ENCODE results near the gene ERFL. TPM values are rescaled to one million over a fixed set of nuclear protein-coding genes. Genes with fewer than 3 reads are reported as not detected.
A peak's percentile ranks its signal among the peaks of the same experiment; 100 is the strongest.

Gene ERFL
- total RNA-seq, 1 experiment from 2014 or later, result 0.79 TPM

DNA sequence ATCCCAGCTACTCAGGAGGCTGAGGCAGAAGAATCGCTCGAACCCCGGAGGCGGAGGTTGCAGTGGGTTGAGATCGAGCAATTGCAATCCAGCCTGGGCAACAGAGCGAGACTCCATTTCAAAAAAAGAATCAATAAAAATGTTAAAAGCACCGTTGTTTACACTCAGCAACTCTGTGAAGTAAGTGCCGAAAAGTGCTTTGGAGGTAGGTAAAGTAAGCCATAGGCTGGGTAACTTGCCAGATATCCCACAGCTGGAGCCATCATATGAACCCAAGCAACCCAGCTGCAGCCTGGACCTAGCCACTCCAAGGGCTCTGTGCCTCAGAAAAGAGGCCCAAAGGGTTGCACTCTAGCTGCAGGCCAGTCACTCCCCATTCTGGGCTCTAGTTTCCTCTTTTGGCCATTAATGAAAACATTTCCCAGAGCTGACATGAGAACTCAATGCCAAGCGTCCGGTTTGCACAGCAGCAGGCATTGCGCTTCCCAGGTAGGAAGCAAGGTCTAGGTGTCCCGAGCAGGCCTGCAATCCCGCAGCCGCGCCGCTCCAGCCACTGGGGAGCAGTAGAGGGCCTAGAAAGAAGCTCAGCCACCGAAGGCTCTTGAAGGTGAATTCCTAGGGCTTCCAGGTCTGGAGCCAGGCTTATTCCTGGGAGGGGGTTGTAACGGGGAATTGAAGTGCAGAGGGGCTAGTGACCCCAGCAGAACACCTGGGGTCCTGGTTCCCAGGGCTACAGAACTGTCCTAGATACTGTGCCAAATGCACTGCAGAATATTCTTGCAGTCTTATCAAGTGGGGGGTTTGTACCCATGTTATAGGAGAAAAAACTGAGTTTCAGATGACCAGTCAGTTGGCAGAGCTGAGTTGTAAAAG is 55.2 kb downstream of the ERFL start:
- Histone ChIP-seq H3K9me2 (ENCODE audit: insufficient read depth) (no peaks in the 10 kb centered on the region), H2AFZ (ENCODE audit: low read depth, low read length, poor library complexity, severe bottlenecking) (no peak overlapping the region), H3K79me2 (ENCODE audit: insufficient read depth, low read length) (peaks cover 21% of the 10 kb centered on the region), H3K36me3 (ENCODE audit: control insufficient read depth in 1 of 2, insufficient read depth in 2 of 2, low read length in 2 of 2) (peaks cover 24 to 36% of the 10 kb centered on the region in 2 experiments), H3K9me3 (ENCODE audit: control insufficient read depth in 1 of 2, insufficient read depth in 1 of 2, low read depth in 1 of 2, low read length in 2 of 2) (no peaks in the 10 kb centered on the region), H3K4me1 (ENCODE audit: control insufficient read depth in 1 of 2, insufficient read depth in 2 of 2, low read length in 2 of 2) (peaks cover 0 to 27% of the 10 kb centered on the region in 2 experiments; a peak in 2 of 4 replicates), H3K9ac (ENCODE audit: low read length) (no peak overlapping the region), H3K27ac (ENCODE audit: low read depth, low read length) (peak overlapping the region; percentile 51), H3K4me3 (replicated peaks in 1 of 2; ENCODE audit: low read depth in 1 of 2, low read length in 2 of 2) (no peak overlapping the region), H3K4me2 (ENCODE audit: low read length) (no peak overlapping the region), H3K27me3 (ENCODE audit: insufficient read depth, low read length) (no peaks in the 10 kb centered on the region), H4K20me1 (ENCODE audit: insufficient read depth) (peaks cover 31% of the 10 kb centered on the region; the same call in 1 of the 2 replicates)
- BruUV-seq (replicated peaks), result TSS peak; percentile 3
- ATAC-seq (peak; percentile 83), DNase-seq (ENCODE audit: low read depth, low spot score) (peak; percentile 63)
- intact Hi-C loops (cut with micrococcal nuclease), result loop anchor here (1.0 kb wide), 2 partner anchors 78 to 85 kb away; no protein-coding TSS in a partner anchor
- RAD21 ChIA-PET (ENCODE audit: low non-redundant PET in 1 of 2, low total read pairs in 2 of 2, uncharacterized antibody in 2 of 2, unreplicated experiment in 2 of 2), result interaction anchor here (0.6 to 0.9 kb wide), 3 partner anchors 77 to 85 kb away, joined by 3 to 4 read pairs (median 3); no protein-coding TSS in a partner anchor
- POLR2A ChIA-PET, result interaction anchor here (0.7 to 5.2 kb wide), 8 partner anchors 8 to 86 kb away, joined by 3 to 36 read pairs (median 4); partner anchors contain the start of genes RABAC1 and RPS19
- CTCF ChIA-PET, result interaction anchor here (0.6 to 1.8 kb wide), 13 partner anchors 9 to 203 kb away, joined by 3 to 16 read pairs (median 5); partner anchors contain the start of genes ARHGEF1, RABAC1, RPS19 and ZNF574
- TF ChIP-seq, protein P1, sequence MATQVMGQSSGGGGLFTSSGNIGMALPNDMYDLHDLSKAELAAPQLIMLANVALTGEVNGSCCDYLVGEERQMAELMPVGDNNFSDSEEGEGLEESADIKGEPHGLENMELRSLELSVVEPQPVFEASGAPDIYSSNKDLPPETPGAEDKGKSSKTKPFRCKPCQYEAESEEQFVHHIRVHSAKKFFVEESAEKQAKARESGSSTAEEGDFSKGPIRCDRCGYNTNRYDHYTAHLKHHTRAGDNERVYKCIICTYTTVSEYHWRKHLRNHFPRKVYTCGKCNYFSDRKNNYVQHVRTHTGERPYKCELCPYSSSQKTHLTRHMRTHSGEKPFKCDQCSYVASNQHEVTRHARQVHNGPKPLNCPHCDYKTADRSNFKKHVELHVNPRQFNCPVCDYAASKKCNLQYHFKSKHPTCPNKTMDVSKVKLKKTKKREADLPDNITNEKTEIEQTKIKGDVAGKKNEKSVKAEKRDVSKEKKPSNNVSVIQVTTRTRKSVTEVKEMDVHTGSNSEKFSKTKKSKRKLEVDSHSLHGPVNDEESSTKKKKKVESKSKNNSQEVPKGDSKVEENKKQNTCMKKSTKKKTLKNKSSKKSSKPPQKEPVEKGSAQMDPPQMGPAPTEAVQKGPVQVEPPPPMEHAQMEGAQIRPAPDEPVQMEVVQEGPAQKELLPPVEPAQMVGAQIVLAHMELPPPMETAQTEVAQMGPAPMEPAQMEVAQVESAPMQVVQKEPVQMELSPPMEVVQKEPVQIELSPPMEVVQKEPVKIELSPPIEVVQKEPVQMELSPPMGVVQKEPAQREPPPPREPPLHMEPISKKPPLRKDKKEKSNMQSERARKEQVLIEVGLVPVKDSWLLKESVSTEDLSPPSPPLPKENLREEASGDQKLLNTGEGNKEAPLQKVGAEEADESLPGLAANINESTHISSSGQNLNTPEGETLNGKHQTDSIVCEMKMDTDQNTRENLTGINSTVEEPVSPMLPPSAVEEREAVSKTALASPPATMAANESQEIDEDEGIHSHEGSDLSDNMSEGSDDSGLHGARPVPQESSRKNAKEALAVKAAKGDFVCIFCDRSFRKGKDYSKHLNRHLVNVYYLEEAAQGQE (IDR thresholded peaks at IDR 0.05; ENCODE audit: low read depth), result no peak
- TF ChIP-seq CBX3 (IDR thresholded peaks at IDR 0.05; ENCODE audit: low read depth), result no peak
- TF ChIP-seq ZFX (IDR thresholded peaks at IDR 0.05), result no peak; the same call in 1 of the 2 replicates
- TF ChIP-seq, protein P2, sequence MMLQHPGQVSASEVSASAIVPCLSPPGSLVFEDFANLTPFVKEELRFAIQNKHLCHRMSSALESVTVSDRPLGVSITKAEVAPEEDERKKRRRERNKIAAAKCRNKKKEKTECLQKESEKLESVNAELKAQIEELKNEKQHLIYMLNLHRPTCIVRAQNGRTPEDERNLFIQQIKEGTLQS (IDR thresholded peaks at IDR 0.05), result no peak
- no peak for TF ChIP-seq TCF7L2 (IDR thresholded peaks at IDR 0.05; ENCODE audit: borderline replicate concordance, extremely low read depth, insufficient read depth, insufficient read length)
- no peak for TF ChIP-seq POLR2A (IDR thresholded peaks at IDR 0.05; ENCODE audit: borderline replicate concordance, extremely low read depth, insufficient read depth, insufficient read length)
- no peak for TF ChIP-seq ELF1 (IDR thresholded peaks at IDR 0.05; ENCODE audit: borderline replicate concordance, low read depth)
- TF ChIP-seq, protein P3, sequence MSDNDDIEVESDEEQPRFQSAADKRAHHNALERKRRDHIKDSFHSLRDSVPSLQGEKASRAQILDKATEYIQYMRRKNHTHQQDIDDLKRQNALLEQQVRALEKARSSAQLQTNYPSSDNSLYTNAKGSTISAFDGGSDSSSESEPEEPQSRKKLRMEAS (IDR thresholded peaks at IDR 0.05), result no peak
- no peak for TF ChIP-seq CEBPB (IDR thresholded peaks at IDR 0.05; ENCODE audit: low read depth)
- TF ChIP-seq, protein P4, sequence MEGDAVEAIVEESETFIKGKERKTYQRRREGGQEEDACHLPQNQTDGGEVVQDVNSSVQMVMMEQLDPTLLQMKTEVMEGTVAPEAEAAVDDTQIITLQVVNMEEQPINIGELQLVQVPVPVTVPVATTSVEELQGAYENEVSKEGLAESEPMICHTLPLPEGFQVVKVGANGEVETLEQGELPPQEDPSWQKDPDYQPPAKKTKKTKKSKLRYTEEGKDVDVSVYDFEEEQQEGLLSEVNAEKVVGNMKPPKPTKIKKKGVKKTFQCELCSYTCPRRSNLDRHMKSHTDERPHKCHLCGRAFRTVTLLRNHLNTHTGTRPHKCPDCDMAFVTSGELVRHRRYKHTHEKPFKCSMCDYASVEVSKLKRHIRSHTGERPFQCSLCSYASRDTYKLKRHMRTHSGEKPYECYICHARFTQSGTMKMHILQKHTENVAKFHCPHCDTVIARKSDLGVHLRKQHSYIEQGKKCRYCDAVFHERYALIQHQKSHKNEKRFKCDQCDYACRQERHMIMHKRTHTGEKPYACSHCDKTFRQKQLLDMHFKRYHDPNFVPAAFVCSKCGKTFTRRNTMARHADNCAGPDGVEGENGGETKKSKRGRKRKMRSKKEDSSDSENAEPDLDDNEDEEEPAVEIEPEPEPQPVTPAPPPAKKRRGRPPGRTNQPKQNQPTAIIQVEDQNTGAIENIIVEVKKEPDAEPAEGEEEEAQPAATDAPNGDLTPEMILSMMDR (IDR thresholded peaks at IDR 0.05 in 2 of 3, conservative IDR thresholded peaks at IDR 0.05 in 1 of 3; ENCODE audit: borderline replicate concordance in 1 of 3, insufficient read depth in 1 of 3, low read depth in 2 of 3, low read length in 2 of 3), result peak; percentile 86 to 94 (median 88)
- TF ChIP-seq SRF (IDR thresholded peaks at IDR 0.05; ENCODE audit: low read depth), result no peak
- peak; percentile 76 for TF ChIP-seq POLR2AphosphoS5 (IDR thresholded peaks at IDR 0.05; ENCODE audit: low read depth, low read length)
- TF ChIP-seq FOSL1 (IDR thresholded peaks at IDR 0.05; ENCODE audit: low read depth), result no peak
- TF ChIP-seq, protein P5, sequence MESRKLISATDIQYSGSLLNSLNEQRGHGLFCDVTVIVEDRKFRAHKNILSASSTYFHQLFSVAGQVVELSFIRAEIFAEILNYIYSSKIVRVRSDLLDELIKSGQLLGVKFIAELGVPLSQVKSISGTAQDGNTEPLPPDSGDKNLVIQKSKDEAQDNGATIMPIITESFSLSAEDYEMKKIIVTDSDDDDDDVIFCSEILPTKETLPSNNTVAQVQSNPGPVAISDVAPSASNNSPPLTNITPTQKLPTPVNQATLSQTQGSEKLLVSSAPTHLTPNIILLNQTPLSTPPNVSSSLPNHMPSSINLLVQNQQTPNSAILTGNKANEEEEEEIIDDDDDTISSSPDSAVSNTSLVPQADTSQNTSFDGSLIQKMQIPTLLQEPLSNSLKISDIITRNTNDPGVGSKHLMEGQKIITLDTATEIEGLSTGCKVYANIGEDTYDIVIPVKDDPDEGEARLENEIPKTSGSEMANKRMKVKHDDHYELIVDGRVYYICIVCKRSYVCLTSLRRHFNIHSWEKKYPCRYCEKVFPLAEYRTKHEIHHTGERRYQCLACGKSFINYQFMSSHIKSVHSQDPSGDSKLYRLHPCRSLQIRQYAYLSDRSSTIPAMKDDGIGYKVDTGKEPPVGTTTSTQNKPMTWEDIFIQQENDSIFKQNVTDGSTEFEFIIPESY (IDR thresholded peaks at IDR 0.05; ENCODE audit: extremely low read depth, insufficient replicate concordance, low read length), result no peak
- TF ChIP-seq EZH2phosphoT487 (IDR thresholded peaks at IDR 0.05; ENCODE audit: borderline replicate concordance), result no peak
- no peak for TF ChIP-seq ZNF274 (IDR thresholded peaks at IDR 0.05; ENCODE audit: low read depth, low read length)
- TF ChIP-seq JUND (IDR thresholded peaks at IDR 0.05), result no peak; the same call in 1 of the 2 replicates

Data from HCT116 (cell line).